ENCODE measurements around the gene EXOC7.
A peak's percentile ranks its signal among the peaks of the same experiment; 100 is the strongest.

EXOC7 gene

DNA sequence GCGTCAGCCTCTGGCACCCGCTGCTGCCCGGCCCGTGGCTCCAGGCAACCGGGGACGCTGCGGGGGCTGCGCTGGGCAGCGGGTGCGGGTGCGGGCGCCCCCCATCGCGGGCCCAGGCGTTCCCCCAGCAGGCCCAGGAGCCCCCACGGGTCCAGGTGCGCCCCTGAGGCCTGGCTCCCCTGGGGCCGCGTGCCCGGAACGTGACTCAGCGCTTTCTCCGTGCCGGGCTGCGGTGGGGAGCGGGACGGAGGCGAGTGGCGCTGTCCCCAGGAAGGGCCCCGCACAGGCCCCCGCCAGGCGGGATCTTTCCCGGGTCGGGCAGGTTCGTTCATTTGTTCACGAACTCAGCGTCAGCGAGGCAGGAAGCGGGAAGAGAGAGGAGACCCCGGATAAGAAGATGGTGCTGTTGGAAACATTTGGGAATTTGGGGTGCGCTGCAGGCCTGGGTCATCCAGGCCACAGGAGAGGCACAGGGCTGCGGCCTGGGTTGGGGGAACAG is 18.4 kb upstream of the EXOC7 start:
- no peaks in the 10 kb centered on the region for H3K36me3 Mint-ChIP-seq
- H3K27ac Mint-ChIP-seq: peak overlapping the region; percentile 75
- peaks cover 43% of the 10 kb centered on the region for H3K4me1 Mint-ChIP-seq
- no peak overlapping the region for H3K4me3 Mint-ChIP-seq
- no peaks in the 10 kb centered on the region for H3K9me3 Mint-ChIP-seq
- H3K27me3 Mint-ChIP-seq: peaks cover 5% of the 10 kb centered on the region
- CTCF ChIA-PET: interaction anchor here (0.5 to 11.0 kb wide), 17 partner anchors 11 to 168 kb away, joined by 3 to 215 read pairs (median 4); partner anchors contain the start of gene EXOC7
- no peak for DNase-seq

DNA sequence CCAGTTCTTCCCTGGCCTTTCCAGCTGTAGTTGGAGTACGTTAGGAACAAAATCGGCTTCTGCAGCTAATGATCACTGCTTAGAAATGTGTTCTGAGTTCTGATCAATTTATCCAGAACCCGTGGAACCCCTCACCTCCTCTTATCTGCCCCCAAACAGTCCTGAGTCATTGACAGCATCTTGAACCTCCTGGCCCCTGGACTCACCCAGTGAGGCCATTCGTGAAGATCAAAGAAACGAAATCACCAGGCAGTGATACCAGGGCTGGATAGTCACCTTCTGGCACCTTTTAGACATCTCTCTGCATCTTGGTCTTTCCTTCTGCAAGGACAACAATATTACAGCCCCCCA is 17.0 kb upstream of the EXOC7 start:
- H3K4me3 Mint-ChIP-seq: no peak overlapping the region
- H3K27me3 Mint-ChIP-seq: peaks cover 5% of the 10 kb centered on the region
- CTCF ChIA-PET: interaction anchor here (0.7 to 11.0 kb wide), 21 partner anchors 14 to 181 kb away, joined by 3 to 215 read pairs (median 4); partner anchors contain the start of gene EXOC7
- H3K27ac Mint-ChIP-seq: no peak overlapping the region
- H3K4me1 Mint-ChIP-seq: peaks cover 30% of the 10 kb centered on the region
- no peaks in the 10 kb centered on the region for H3K9me3 Mint-ChIP-seq
- DNase-seq: no peak
- H3K36me3 Mint-ChIP-seq: no peaks in the 10 kb centered on the region

GRCh38 chr17:76119409-76120371 is 16.1 kb upstream of the EXOC7 start:
- Mint-ChIP-seq H3K27ac (no peak overlapping the region), H3K36me3 (no peaks in the 10 kb centered on the region), H3K4me3 (no peak overlapping the region), H3K9me3 (no peaks in the 10 kb centered on the region), H3K27me3 (peaks cover 10% of the 10 kb centered on the region), H3K4me1 (peaks cover 26% of the 10 kb centered on the region)
- DNase-seq: no peak
- CTCF ChIA-PET: interaction anchor here (0.8 to 11.0 kb wide), 8 partner anchors 62 to 266 kb away, joined by 3 to 215 read pairs (median 4); no protein-coding TSS in a partner anchor

- Mint-ChIP-seq H3K9me3 (peaks cover 4% of the 10 kb centered on the region), H3K4me1 (no peaks in the 10 kb centered on the region), H3K36me3 (no peaks in the 10 kb centered on the region), H3K4me3 (no peak overlapping the region), H3K27ac (no peak overlapping the region), H3K27me3 (peaks cover 18% of the 10 kb centered on the region)
- CTCF ChIA-PET: interaction anchor here (0.8 to 2.4 kb wide), 3 partner anchors 101 to 185 kb away, joined by 3 to 23 read pairs (median 5); no protein-coding TSS in a partner anchor
- DNase-seq: no peak
Measured at GRCh38 chr17:76115138-76115754, 11.7 kb upstream of the EXOC7 start.

- H3K4me3 Mint-ChIP-seq: no peak overlapping the region
- no peaks in the 10 kb centered on the region for H3K36me3 Mint-ChIP-seq
- H3K27ac Mint-ChIP-seq: no peak overlapping the region
- DNase-seq: no peak
- no peaks in the 10 kb centered on the region for H3K4me1 Mint-ChIP-seq
- CTCF ChIA-PET: interaction anchor here (1.6 to 1.8 kb wide), 2 partner anchors 98 to 168 kb away, joined by 4 to 6 read pairs; no protein-coding TSS in a partner anchor
- H3K9me3 Mint-ChIP-seq: peaks cover 4% of the 10 kb centered on the region
- H3K27me3 Mint-ChIP-seq: peaks cover 13% of the 10 kb centered on the region
Measured at GRCh38 chr17:76111956-76112355, 8.4 kb upstream of the EXOC7 start.

DNA sequence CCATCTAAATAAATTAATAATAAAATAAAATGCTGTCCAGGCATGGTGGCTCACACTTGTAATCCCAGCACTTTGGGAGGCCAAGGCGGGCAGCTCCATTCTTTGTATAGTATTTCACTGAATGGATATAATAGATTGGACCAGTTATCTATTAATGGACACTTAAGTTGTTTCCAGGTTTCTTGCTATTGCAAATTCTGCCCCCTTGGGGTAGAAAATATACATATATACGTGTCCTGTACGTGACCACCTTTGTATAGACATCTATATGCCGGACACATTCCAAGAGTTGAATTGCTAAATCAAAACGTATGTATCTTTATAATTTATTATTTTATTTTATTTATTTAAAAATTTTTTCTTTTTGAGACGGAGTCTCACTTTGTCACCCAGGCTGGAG is 3.9 kb upstream of the EXOC7 start:
- CTCF ChIA-PET: interaction anchor here (0.6 to 1.8 kb wide), 3 partner anchors 12 to 127 kb away, joined by 3 to 6 read pairs (median 4); no protein-coding TSS in a partner anchor
- peaks cover 4% of the 10 kb centered on the region for H3K27me3 Mint-ChIP-seq
- H3K4me1 Mint-ChIP-seq: peaks cover 16% of the 10 kb centered on the region
- H3K27ac Mint-ChIP-seq: no peak overlapping the region
- no peak overlapping the region for H3K4me3 Mint-ChIP-seq
- DNase-seq: no peak
- H3K9me3 Mint-ChIP-seq: no peaks in the 10 kb centered on the region
- H3K36me3 Mint-ChIP-seq: peaks cover 5% of the 10 kb centered on the region

DNA sequence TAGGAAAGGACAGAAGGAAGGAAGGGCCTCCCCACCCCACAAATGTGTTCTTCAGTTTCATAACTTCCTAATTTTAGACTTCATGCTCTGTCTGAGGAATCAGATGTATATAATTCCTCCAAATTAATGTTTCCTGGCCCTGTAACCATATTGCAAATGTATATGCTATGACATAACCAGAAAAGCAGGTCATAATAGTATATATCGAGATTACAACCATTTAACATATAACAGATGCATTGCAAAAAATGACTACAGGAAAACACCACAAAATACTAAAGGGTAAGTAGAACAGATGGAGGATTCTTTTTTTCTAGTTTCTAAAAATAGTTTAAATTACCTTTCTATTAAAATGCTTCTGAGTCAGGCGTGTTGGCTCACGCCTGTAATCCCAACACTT is 3.1 kb upstream of the EXOC7 start:
- H3K27me3 Mint-ChIP-seq: no peaks in the 10 kb centered on the region
- H3K4me1 Mint-ChIP-seq: peaks cover 22% of the 10 kb centered on the region
- H3K4me3 Mint-ChIP-seq: no peak overlapping the region
- DNase-seq: no peak
- no peaks in the 10 kb centered on the region for H3K9me3 Mint-ChIP-seq
- no peak overlapping the region for H3K27ac Mint-ChIP-seq
- CTCF ChIA-PET: interaction anchor here (0.6 to 1.8 kb wide), 6 partner anchors 11 to 126 kb away, joined by 3 to 6 read pairs (median 4); no protein-coding TSS in a partner anchor
- peaks cover 6% of the 10 kb centered on the region for H3K36me3 Mint-ChIP-seq

DNA sequence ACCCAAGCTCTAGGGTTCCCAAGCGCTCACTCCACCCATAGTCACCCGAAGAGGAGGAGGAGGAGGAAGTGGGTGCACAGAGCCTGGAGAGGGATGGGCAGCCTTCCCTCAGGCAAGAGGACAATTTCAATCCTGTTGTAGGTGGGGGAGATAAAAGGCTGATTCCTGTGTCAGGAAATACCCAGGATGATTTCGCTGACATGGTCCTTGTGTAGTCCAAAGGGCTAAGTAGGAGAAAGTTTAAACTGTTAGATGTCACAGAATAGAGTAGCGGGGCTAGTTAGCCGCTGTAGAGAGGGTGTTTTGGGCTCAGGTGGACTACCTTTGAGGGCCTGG is 1.3 kb upstream of the EXOC7 start:
- peak overlapping the region; percentile 97 for H3K4me3 Mint-ChIP-seq
- CTCF ChIA-PET: interaction anchor here (2.6 to 4.8 kb wide), 2 partner anchors 105 to 174 kb away, joined by 6 to 29 read pairs; no protein-coding TSS in a partner anchor
- DNase-seq: no peak
- no peaks in the 10 kb centered on the region for H3K27me3 Mint-ChIP-seq
- H3K4me1 Mint-ChIP-seq: peaks cover 29% of the 10 kb centered on the region
- H3K9me3 Mint-ChIP-seq: no peaks in the 10 kb centered on the region
- peaks cover 19% of the 10 kb centered on the region for H3K36me3 Mint-ChIP-seq
- H3K27ac Mint-ChIP-seq: peak overlapping the region; percentile 62

GRCh38 chr17:76104140-76104895 is 731 bp upstream of the EXOC7 start:
- Mint-ChIP-seq H3K27me3 (no peaks in the 10 kb centered on the region), H3K9me3 (no peaks in the 10 kb centered on the region), H3K36me3 (peaks cover 25% of the 10 kb centered on the region), H3K27ac (peak overlapping the region; percentile 93), H3K4me3 (peak overlapping the region; percentile 97), H3K4me1 (peaks cover 30% of the 10 kb centered on the region)
- CTCF ChIA-PET: interaction anchor here (0.5 to 4.8 kb wide), 8 partner anchors 9 to 304 kb away, joined by 3 to 29 read pairs (median 4); no protein-coding TSS in a partner anchor
- DNase-seq: no peak

GRCh38 chr17:76102944-76103273 is 678 bp downstream of the EXOC7 start:
- CTCF ChIA-PET: interaction anchor here (0.9 to 4.8 kb wide), 10 partner anchors 11 to 295 kb away, joined by 3 to 29 read pairs (median 4); no protein-coding TSS in a partner anchor
- H3K36me3 Mint-ChIP-seq: peaks cover 33% of the 10 kb centered on the region
- peak overlapping the region; percentile 97 for H3K4me3 Mint-ChIP-seq
- H3K4me1 Mint-ChIP-seq: peaks cover 30% of the 10 kb centered on the region
- peak overlapping the region; percentile 93 for H3K27ac Mint-ChIP-seq
- H3K27me3 Mint-ChIP-seq: no peaks in the 10 kb centered on the region
- no peak for DNase-seq
- H3K9me3 Mint-ChIP-seq: no peaks in the 10 kb centered on the region

DNA sequence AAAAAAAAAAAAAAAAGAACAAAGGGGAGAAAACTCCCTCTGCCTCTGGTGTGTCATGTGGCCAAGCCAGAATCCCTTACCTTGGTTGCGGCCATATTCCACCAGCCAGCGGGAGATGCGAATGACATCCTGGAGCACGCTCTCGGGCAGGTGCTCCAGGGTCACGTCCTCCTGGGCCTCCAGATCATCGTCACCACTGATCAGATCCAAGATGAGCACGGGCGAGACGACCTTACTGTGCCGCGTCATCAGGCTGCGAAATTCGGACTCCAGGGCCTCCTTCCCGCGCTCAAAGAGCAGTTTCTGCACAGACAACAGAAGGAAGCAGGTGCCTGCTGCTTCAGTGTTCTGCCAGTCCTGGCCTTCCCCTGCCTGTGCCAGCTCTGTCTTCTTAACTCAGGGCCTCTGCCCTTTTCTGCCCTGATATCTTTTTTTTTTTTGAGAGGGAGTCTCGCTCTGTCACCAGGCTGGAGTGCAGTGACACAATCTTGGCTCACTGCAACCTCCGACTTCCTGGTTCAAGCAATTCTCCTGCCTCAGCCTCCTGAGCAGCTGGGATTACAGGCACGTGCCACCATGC is 5.8 kb downstream of the EXOC7 start:
- Mint-ChIP-seq H3K36me3 (peaks cover 57% of the 10 kb centered on the region), H3K4me1 (peaks cover 17% of the 10 kb centered on the region), H3K27ac (no peak overlapping the region), H3K27me3 (no peaks in the 10 kb centered on the region), H3K4me3 (no peak overlapping the region), H3K9me3 (no peaks in the 10 kb centered on the region)
- DNase-seq: no peak
- CTCF ChIA-PET: no interaction called here

GRCh38 chr17:76095943-76096342 is 7.6 kb downstream of the EXOC7 start:
- Mint-ChIP-seq H3K36me3 (peaks cover 54% of the 10 kb centered on the region), H3K4me3 (no peak overlapping the region)
- CTCF ChIA-PET: interaction anchor here (0.9 to 1.8 kb wide), 3 partner anchors 11 to 183 kb away, joined by 3 to 6 read pairs (median 6); no protein-coding TSS in a partner anchor

DNA sequence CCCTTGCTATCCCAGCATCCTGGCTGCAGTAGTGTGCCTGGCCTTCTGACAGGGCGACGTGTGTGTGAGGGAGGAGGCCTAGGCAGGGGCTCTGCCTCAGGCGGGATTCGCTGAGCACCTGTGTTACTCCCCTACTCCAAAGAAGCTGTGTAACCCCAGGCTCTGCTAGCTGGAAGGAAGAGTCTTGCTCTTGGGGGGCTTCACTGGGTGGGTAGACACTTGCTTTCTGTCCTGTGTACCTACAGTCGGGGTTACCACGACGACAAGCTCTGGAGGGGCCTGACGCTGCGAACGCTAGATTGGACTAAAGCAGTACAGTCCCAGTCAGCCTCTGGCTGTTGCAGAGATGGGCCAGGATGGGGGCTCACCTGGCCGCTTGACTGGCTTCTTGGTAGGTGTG is 9.5 kb downstream of the EXOC7 start:
- H3K27me3 Mint-ChIP-seq: no peaks in the 10 kb centered on the region
- H3K4me1 Mint-ChIP-seq: peaks cover 7% of the 10 kb centered on the region
- DNase-seq: no peak
- CTCF ChIA-PET: no interaction called here
- no peak overlapping the region for H3K4me3 Mint-ChIP-seq
- H3K36me3 Mint-ChIP-seq: peaks cover 52% of the 10 kb centered on the region
- H3K9me3 Mint-ChIP-seq: no peaks in the 10 kb centered on the region
- no peak overlapping the region for H3K27ac Mint-ChIP-seq

More at GRCh38 chr17:76095943-76096342, 7.6 kb downstream of the EXOC7 start:
- Mint-ChIP-seq H3K4me1 (peaks cover 10% of the 10 kb centered on the region), H3K27me3 (no peaks in the 10 kb centered on the region), H3K9me3 (no peaks in the 10 kb centered on the region), H3K27ac (no peak overlapping the region)
- no peak for DNase-seq
